HT1080 (cell line): ENCODE results near the gene TRDMT1. TPM values are rescaled to one million over a fixed set of nuclear protein-coding genes. Genes with fewer than 3 reads are reported as not detected.
A peak's percentile ranks its signal among the peaks of the same experiment; 100 is the strongest.

Experiments used
- DNase-seq: peaks from one replicate; pipeline ENCODE4 v3.0.0-alpha.2; 2015; ENCODE audit warnings: low read depth
- polyA plus RNA-seq, 2 experiments: library from polyadenylated mRNA; depleted of rRNA; stranded (reverse); fragments of >200 nt; gene quantifications; 2 replicates each; pipeline ENCODE4 v1.2.3, GENCODE V29; 2015
- total RNA-seq: library from RNA; depleted of rRNA; stranded (reverse); fragments of >200 nt; shearing (Covaris generic); gene quantifications from 2 replicates; pipeline ENCODE4 v1.2.3, GENCODE V29; 2014; rRNA removed

Gene TRDMT1, protein sequence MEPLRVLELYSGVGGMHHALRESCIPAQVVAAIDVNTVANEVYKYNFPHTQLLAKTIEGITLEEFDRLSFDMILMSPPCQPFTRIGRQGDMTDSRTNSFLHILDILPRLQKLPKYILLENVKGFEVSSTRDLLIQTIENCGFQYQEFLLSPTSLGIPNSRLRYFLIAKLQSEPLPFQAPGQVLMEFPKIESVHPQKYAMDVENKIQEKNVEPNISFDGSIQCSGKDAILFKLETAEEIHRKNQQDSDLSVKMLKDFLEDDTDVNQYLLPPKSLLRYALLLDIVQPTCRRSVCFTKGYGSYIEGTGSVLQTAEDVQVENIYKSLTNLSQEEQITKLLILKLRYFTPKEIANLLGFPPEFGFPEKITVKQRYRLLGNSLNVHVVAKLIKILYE
- 8.2 and 10.3 TPM in 2 replicates for total RNA-seq
- 9.6 and 13.4 TPM in 2 replicates for polyA plus RNA-seq (2015; cell fraction: cytosol; rRNA removed)
- 13.4 and 15.8 TPM in 2 replicates for polyA plus RNA-seq (2015; cell fraction: nucleus; rRNA removed)

DNA sequence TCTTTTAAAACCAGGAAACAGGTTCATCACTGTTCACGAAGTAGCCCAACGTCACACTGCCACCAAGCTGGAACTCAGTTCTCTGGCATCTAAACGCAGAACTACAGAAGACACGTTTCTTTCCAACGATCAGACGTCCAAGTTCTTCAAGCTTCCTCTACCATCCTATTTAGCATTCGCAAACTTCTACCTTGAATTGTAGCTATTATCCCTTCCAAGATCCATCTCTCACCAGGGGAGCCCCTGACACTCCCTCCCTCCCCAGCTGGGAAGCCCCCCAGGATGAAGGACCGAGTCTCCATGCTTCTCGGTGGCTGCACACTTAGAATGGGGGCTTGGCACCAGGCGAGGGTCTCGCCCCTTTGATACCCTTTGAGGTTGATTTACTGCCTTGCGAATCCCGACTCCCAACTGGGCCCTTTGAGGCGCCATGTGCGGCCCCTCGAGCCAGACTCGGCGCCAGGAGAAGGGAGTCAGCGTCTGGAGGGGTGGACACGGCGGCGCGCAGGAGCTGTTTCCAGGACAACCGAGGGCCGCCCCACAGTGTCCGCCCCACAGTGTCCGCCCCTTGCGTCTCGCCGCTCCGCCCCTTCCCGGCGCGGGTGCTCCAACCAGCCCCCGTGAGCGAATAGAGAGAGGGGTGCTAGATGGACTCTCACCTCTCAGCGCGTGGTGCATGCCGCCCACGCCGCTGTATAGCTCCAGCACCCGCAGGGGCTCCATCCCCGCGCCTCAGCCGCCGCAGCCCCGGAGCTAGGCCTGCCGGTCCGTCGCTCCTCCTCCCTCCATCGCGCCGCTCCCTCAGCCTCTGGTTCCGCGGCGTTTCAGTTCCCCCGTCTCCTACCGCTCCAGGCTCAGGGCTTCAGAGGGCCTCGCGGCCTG is at the start of gene TRDMT1:
TSS of gene TRDMT1 (minus strand) at position 761 of the 882 bp plus-strand sequence. CDS start at position 723, 38 bp downstream.
- DNase-seq: peak; percentile 93

DNA sequence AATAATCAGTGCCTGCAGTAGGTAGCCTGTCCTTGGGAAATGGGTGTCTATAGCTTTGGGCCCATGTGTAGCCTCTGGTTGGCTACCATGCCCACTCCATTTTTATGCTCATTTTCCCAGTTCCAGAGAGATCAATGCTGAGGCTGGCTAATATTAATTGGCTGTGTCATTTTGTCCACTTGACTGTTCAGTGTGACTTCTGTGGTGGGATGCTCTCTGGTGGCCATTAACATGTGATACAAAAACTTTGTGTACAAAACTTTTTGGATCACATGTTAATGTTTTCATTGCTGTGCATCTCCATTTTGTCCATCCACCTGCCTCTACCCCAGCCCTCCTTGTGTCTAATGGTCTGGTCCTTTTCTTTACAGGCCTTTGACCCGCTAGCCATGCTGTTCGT is 49.3 kb upstream of the TRDMT1 start:
- no peak for DNase-seq

DNA sequence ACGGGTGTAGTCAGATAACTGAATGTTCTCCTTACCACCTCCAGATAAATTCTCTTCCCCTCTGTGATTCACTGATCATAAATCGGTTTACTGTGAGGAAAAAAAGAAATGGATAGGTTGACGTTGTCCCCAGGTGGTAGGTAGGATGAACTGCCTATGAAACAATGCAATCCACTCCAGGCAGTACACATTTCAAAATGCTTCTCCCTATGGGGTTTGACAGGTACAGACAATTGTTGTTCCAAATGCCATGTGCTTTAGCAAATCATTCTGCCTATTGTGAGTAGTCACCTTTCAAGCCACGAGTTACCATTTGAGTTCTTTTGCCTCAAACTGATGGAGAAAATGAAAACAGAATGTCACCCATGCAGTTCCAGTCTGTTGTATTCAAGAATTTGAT is 48.3 kb upstream of the TRDMT1 start:
- peak; percentile 37 for DNase-seq

DNA sequence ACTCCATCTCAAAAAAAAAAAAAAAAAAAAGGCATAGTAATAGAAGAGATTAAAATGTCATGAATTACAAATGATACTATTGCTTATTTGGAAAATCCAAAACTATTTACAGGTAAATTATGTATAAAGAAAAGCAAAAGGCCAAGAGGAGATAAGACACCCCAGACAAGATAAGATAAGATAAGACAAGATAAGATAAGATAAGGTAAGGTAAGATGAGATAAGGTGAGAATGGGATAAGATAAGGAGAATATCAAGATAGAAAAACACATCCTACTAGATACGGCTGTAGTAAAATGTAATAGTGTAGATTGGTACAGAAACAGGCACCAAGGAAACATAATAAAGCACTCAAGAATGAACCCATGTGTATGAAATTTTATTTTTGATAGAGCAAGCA is 47.5 kb upstream of the TRDMT1 start:
- DNase-seq: no peak

DNA sequence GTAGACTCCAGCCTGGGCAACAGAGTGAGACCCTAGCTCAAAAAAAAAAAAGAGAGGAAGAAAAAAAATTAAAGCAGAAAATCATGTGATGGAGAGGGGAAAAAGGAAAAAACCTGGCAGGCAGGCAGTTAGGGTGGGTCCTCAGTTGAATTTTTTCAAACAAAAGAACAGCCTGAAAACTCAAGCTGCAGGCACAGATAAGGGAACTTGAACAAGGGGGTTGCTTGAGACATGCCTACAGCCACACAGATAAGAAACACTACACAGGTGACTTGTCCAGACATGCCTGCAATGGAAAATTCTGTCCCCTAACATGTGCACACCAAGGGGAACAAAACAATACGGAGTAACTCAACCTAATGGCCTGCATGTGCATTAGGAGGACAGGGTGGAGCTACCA is 45.7 kb upstream of the TRDMT1 start:
- DNase-seq: no peak

DNA sequence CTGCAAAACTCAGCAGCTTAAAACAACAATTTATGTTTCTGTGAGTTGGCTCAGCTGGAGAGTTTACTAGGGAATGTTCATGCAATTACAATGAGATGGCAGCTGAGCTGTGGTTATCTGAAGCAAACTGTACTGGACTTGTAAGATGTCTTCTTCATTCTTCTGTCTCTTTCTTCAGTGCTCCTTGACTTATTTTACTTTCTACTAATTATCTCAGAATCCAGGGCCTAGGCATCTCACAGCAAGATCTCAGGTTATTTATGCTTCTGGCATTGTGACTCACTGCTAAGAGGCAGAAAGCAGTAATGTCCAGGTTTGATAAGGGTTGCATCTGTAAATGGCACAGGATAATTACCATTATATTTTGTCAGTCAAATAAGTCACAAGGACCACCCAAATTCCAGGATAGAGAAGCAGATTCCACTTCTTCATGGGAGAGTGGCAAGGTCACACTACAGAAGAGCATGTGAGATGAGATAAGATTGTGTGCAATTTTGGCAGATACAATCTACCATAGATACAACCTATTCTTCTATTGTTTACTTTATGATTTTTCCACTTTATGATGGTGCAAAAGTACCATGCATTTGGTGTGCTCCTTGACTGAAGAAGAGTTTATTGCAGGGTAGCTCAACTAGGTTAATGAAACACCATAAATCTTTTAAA is 43.4 kb upstream of the TRDMT1 start:
- DNase-seq: no peak

DNA sequence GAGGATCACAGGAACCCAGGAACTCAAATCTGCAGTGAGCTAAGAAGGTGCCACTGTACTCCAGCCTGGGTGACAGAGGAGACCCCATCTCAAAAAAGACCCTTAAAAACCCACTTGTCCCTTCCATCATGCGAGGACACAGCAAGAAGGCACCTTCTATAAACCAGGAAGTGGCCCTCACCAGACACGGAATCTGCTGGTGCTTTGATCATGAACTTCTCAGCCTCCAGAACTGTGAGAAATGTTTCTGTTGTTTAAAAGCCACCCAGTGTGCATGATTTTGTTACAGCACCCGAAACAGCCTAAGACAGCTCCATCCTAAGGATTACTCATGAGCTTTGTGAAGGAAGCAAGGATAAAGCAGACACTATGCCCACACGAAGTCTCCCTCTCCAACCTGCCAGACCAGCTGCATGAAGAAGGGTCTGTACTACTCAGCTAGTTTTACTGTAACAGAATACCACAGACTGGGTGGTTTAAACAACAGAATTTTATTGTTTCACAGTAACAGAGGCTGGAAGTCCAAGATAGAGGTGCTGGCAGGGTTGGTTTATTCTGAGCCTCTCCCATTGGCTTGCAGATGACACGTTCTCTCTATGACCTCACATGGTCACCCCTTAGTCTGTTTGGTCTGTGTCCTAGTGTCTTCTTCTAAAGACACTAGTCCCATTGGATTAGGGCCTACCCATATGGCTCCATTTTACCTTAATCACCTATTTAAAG is 40.3 kb upstream of the TRDMT1 start:
- no peak for DNase-seq

DNA sequence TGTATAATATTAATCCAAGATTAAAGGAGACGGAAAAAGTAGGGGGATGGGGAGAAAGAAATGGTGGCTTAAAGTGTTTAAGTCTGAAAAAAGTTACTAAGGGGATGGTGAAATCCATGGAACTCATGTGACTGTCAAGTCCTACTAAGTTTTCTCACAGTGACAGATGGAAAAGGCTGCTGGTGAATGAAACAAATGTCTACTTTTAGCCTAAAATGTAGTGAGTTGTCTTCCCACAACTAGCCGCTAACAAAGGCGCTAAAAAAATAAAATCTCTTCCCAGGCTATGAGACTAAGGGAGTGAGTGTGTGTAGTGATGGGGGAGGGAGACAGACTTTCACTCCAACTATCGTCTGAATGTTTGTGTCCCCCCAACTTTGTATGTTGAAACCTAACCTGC is 39.1 kb upstream of the TRDMT1 start:
- no peak for DNase-seq

DNA sequence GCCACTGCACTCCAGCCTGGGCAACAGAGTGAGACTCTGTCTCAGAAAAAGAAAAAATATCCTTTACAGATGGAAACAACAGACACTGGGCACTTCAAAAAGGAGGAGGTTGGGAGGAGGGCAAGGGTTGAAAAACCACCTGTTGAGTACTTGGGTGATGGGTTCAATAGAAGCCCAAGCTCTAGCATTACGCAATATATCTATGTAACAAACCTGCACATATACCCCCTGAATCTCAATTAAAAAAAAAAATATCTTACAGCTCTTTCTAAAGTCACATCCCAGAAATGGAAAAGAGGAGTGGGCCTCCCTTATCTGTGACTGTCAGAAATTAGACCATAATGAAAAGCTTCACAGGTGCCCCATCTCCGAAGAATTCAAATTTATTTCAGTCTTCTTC is 38.6 kb upstream of the TRDMT1 start:
- DNase-seq: no peak

DNA sequence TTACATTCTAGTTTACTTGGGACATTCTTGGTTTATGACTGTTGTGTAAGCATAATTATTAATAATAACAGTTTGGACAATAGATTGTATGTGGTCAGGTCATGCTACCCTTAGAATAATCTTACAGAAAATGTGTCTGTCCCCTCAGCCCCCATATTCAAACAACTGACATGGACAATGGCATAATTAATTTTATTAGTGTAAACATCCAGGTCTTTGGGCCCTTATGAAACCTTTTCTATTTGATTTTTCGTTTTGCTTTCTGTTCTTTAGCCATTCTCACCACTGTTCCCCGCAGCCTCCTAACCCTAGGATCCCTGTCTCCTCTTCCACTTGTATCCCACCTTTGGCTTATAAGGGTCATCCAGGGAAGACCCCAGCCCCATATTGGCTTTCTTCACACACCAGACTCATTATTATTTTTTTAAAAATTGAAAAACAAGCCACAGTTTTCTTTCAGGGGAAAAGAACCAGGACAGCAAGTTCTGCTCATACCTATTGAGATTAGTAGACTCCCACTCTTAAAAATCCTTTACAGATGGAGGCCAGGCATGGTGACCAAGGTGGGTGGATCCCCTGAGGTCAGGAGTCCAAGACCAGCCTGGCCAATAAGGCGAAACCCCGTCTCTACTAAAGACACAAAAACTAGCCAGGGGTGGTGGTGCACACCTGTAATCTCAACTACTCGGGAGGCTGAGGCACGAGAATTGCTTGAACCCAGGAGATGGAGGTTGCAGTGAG is 38.0 kb upstream of the TRDMT1 start:
- no peak for DNase-seq

DNA sequence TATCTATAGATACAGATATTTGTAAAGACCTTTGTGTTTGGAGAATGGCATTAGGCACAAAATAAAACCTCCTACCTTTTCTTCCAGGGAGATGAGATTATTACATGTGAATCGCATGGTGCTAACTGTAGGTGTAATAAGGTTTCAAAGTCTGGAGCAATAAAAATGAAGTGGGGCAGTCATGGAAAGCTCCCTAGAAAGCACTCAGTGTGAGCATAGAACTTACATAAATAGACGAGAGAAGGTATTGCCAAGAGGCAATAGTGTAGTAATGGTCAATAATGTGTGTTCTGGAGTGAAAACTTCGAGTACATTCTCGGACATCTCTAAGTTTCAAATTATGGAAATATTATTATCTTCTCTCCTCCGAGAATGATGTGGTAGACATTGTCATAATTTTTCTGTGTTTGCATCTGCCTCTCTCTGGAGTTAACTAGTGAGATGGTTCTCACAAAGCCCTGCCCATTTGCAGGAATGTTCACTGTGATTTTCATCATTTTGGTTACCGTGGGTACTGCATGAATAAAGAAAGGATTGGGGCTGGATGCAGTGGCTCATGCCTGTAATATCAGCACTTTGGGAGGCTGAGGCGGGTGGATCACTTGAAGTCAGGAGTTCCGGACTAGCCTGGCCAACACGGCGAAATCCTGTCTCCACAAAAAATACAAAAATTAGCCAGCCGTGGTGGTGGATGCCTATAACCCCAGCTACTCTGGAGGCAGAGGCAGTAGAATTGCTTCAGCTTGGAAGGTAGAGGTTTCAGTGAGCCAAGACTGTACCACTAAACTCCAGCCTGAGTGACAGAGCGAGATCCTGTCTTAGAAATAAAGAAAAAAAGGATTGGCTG is 37.2 kb upstream of the TRDMT1 start:
- DNase-seq: peak; percentile 90

DNA sequence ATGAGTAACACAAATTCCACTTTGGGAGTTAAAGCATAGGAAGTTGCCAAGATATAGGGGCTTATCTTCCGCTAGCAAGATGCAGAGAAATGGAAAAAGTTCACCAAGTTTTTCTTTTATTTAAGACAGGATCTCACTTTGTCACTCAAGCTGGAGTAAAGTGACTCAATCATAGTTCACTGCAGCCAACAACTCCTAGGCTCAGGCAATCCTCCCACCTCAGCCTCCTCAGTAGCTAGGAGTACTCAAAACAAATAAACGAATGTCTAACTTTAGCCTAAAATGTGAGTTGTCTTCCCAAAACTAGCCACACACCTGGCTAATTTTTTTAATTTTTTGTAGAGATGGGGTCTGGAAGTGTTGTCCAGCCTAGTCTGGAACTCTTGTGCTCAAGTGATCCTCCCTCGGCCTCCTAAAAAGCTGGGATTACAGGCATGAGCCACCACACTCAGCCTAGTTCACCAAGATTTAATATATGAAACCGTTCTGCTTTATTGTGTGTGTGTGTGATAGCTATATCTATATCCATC is 36.5 kb upstream of the TRDMT1 start:
- DNase-seq: peak; percentile 81

DNA sequence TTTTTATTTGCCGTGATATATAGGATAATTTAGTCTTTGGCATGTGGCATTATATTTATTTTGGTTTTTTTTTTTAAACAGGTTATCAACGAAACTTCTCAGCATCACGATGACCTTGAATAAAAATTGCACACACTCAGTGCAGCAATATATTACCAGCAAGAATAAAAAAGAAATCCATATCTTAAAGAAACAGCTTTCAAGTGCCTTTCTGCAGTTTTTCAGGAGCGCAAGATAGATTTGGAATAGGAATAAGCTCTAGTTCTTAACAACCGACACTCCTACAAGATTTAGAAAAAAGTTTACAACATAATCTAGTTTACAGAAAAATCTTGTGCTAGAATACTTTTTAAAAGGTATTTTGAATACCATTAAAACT is 35.7 kb upstream of the TRDMT1 start:
- no peak for DNase-seq

DNA sequence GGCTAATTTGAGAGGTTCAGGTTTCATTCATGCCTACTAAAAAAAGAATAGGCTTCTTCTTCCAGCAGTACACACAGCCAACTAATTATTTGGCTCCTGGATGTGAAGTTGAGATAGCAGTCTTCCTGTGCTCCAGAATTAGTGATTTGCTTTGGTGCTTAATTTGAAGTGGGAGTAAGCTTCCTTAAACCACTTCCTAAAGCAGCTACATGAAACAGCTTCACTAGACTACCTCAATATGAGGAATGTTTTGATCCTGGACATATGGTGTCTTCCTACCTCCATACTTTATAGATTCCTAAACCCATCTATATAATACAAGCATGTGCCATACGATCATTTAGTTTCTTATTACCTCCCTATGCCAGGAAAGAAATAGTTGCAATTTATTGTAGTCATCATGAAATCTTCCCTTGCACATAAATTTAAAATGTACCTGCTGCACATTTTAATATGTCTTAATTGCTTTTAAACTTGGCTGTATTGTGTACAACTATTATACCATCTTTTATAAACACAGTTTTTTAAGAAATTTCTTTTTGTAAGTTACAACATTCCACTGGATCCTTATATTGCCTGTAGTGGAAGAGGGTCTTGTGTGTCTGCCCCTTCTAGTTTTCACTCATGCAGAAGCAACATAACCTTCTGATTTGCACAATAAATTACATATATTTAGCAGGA is 35.1 kb upstream of the TRDMT1 start:
- DNase-seq: no peak

DNA sequence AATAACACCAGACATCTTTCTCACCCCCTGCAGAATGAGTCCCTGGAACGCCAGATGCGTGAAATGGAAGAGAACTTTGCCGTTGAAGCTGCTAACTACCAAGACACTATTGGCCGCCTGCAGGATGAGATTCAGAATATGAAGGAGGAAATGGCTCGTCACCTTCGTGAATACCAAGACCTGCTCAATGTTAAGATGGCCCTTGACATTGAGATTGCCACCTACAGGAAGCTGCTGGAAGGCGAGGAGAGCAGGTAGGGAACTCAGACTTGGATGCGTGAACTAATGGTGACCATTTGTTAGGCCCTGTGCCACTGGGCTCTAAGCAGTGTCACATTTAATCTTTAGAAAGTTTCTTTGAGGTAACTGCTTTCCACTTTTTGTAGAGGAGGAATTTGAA is 33.7 kb upstream of the TRDMT1 start:
- DNase-seq: peak; percentile 58

DNA sequence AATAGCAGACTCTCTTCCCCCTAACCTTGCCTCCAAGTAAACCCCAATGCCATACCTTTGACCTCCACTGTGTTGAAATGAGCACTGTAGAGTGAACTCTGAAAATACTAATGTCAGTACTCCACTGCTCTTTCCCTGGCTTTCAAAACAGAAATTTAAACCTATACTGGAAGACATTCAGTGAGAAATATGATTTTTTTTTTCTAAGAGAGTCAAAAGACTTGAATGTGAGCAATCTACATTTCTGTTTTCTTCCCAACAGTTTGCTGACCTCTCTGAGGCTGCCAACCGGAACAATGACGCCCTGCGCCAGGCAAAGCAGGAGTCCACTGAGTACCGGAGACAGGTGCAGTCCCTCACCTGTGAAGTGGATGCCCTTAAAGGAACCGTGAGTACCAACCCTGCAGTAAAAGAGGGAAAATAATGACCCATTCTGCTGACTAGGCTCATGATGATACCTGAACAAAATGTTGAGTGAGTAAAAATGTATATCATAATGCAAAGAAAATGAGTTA is 33.0 kb upstream of the TRDMT1 start:
- no peak for DNase-seq

DNA sequence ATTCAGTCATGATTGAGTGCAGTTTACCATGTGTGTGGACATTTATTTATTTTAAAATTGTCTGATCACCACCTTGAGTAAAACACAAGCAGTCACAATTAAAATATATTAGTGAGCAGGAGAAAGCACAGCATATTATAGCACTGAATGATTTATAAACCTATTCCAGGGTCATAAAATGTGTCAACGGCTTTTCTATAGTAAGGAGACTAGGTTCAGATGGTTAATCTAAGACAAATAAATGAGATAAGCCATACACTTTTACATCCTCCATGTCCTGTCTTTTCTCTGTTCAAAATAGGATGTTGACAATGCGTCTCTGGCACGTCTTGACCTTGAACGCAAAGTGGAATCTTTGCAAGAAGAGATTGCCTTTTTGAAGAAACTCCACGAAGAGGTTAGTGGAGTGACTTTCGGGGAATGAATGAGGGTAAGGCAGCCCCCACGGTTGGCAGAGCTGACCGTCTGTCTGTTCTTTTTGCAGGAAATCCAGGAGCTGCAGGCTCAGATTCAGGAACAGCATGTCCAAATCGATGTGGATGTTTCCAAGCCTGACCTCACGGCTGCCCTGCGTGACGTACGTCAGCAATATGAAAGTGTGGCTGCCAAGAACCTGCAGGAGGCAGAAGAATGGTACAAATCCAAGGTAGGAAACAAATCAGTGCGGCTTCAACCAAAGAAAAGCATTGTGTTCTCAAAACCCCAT is 32.0 kb upstream of the TRDMT1 start:
- peak; percentile 61 for DNase-seq
